NCI-H2196 (cell line): ENCODE data around the gene RTKN.
"Not testable (repeated sequence)": the region's sequence is repeated elsewhere in the genome, so short reads cannot be mapped to it uniquely, and the experiment has no call there.

Experiments
- DNase-seq: peaks from one replicate; lab custom pipeline; 2025; ENCODE audit not compliant: unreplicated experiment; lab: John Stamatoyannopoulos, UW

The RTKN gene

DNA sequence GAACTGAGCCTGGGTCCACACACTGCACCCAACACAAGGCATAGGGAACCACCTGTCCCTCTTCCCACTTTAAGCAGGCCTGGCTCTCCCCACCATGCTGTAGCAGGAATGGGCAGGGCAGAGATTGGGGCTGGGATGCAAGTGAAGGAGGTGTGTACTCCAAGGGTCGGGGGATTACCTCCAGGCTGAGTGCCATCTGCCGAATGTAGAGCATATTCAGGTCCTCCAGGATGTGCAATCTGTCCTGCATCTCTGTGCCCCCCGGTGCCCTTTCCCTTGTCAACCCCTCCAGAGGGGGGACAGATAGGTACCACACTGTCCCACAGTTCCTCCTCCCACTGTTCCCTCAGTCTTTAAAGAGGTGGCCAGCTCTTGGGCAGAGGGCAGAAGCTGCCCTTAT, 2.4 kb downstream of the RTKN start:
- DNase-seq = no peak

DNA sequence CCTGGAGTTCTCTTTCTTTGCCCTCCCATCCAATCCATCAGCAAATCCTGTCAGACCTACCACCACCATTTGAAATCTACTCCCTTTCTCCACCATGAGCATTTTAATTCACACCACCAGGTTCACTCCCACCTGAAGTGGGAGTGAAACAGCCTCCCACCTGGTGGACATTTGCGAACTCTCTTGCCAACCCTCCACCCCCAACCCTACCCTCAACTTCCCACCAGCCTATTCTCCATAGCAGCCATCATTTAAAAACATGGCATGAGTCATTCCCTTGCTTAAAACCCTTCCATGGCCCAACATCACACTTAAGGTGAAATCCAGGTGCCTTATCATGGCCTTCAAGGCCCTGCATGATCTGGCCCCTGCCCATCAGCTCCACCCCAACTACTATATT, 3.5 kb downstream of the RTKN start:
- no peak for DNase-seq

DNA sequence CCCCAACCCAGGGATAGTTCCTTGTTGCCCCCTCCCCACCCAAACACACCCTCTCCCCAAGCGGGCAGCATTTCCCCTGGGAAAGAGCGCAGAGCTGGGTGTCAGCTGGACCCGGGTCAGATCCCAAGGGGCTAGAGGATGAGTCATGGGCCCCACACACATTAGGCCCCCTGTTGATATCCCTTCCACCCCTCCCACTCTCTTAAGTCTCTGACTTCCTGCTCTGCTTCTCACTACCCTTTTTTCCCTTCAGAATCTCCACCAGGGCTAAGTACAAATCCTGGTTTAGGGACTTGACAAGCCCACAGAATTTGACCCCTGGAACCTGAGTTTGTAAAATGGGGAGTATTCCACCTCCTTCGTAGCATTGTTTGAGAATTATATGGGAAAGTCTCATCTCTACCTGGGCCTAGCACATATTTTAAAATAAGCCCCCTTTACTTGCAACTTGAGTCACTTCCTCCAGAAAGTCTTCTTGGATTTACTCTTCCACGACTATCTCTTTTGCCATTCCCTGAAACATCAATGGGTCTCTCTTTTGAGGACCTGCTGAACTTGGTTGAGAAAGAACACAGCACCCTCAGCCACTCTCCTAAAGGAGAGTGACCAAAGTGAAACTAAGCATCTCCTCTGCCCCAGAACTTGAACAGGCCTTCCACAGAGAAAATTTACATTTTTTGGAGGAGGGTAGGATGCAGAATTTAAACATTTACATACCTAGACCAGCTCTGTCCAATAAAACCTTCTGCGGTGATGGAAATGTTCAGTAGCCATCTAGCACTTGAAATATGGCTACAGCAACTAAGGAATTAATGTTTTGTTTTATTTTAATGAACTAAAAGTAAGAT, 4.7 kb downstream of the RTKN start:
- DNase-seq = no peak

DNA sequence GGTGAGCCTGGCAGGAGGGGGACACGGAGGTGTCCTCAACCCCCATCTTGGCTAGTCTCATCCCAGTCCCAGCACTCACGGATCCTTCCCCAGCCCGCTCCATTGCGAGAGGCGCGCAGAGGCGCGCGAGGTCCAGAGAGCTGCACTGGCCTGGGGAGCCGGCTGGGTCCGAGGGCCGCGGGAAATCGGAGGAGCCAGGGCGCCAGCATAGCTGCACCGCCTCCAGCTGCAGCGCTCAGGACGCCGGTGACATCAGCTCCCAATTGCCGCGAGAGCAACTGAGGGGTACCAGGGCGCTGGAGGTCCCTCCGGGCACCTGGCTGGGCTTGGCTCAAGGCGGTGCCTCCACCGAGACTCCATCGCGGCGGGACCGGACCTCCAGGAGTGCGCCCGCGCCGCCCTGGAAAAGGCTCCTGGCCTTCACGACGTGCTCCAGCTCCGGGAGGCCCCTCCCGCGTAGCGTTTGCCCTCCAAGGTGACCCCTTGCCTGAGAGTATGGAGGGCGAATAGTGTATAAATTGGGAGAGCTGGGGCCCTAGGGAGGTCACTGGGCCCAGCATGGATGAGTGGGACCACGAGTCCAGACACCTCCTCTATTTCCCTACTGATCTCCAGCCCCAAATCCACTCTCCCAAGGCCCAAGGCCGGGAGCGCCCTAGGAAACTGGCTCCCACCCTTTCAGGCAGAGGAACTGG, 5.5 kb downstream of the RTKN start:
- no peak for DNase-seq

DNA sequence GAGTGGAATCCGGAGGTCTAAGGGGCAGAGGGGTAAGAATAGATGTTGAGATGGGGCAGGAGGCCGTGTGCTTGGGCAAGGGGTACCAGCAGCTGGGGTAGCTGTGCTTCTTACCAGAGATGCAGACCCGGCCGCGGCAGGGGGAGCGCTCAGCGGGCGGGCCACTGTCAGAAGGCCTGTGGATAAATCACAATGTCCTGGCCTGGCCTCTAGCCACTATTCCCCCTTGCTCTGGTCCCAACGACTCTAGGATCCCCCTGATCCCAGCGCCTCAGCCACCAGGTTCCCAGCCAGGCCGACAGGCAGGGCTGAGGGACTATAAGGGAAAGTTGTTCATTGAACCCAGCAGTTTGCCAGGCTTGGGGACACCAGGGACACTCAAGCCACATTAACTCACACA, 11.2 kb downstream of the RTKN start:
- DNase-seq = no peak

DNA sequence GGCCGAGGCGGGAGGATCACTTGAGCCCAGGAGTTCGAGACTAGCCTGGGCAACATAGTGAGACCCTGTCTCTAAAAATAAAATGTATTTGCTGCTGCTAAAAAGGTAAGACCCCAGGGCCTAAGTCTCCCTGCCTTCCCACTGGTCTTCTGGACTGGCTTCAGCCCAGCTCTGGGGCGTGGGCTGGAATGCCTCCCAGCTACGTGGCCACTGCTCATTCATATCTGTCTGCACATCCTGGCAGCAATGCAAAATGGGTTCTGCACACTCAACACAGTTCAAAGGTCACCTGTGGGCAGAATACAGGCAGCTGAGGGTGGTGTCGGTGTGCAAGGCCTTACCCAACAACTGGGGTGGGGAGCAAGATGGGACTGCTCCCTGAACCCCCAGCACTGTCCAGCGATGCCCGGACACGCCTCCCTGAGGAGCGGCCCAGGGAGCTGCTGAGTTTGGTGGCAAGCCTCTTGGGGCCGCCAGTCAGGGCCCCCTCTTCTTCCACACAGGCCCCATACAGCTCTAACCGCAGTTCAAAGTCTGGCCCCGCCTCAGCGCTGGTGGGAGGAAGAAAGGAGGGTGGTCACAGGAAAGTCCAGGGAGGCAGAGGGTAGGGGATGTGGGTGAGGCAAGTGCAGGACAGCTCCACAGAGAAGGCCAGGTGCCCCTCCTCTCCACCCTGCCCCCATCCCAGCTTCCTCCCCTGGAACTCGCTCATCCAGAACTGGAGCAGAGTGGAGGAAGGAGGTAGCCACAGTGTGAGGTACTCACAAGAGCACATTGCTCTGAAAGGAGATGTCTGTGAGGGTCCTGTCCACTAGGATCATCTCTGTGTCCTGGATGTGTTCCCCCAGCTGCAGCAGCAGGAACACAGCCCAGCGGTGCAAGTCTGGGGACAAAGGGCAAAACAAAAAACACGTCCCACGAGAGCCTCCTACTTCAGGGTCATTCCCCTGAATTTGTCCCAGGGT, 12.0 kb downstream of the RTKN start:
- no peak for DNase-seq

DNA sequence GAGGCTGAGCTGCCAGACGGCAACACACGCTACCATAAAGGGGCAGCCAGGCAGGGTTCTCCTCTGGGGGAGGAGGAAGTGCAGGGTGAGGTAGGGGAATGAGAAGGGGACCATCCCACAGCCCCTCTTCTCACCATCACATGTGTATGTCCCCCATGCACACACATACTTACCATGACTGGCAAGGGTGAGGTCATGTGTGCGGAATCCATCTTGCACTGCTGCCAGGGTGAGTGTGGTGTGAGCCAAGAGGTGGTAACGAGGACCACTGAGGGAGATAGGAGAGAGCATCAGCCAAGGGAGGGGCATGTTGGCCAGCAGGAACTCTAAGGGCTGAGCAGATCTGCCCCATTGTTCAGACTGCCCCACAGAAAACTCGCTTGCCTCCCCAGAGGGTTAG, 13.1 kb downstream of the RTKN start:
- no peak for DNase-seq

DNA sequence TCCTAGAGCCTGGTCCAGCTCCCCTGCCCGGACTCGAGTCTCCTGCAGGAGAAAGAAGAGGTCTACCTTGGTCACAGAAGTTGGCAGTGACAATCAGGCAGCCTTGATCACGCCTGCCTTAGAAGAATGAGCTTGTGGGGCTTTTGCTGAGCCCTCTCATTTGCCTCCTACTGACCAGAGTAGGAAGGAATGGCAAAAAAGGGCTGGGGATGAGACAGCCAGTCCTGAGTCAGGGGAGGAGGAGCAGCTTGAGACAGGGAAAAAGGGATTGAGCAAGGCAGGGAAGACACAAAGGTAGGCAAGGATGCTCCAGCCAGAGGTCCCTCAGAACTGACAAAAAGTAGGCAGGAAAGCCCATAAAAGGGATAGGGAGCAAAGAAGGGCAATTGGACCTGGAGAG, 14.2 kb downstream of the RTKN start:
- no peak for DNase-seq

DNA sequence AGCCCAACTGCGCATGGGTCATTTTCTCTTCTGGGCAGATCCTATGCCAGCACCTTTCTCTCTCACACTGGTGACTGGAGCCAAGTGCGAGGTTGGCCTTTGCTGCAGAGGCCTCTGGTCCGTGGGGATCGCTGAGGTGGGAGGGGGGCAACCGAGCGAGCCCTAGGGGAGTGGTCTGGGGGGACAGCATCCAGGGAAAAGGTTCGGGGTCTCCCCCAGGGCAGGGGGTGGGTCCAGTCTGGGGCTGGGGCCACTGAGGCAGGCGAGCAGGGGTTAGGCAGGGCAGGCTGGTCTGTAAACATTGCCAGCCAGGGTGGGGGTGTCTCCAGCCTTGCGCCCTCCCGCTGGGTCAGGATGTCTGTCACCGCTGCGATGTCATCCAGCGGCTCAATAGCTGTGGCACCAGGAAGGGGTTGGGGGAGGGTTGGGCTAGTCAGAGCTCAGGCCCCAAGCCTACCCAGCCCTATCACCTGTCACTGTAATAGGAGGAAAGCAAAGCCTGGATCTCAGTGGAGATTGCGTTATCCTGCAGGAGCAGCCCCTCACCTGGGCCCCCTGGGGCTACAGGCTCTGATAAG, 15.5 kb downstream of the RTKN start:
- no peak for DNase-seq

DNA sequence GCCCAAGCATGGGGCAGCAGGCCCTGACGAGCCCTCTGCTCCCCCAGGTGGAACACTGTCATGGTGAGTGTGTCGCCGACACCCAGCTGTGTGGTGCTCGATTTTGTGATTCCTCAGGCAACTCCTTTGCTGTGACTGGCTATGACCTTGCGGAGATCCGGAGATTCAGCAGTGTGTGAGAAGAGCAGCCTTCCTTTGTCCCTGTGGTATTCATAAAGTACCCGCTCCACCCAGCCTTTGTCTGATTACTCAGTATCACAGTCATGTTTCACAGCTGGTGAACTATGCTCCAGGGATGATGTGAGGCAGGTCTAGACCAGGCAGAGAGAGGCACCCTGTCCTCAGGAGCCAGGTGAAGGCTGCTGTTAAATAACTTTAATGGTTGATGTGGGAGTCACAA, 16.2 kb downstream of the RTKN start:
- no peak for DNase-seq

DNA sequence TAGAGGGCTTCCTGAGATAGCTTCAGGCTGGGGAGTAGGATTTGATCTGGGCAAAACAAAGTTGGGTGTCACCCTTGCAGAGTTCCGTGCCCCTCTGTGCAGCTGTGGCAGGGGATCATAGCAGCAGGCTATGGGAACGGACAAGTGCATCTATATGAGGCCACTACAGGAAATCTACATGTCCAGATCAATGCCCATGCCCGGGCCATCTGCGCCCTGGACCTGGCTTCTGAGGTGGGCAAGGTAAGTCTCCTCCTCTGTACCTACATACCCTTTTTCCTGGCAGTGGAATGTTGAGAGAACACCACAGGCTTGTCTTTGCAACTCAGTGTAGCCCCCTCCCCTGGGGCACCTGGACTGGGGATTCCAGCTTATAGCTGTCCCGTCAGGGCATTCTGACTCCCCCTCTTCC, 16.7 kb downstream of the RTKN start:
- no peak for DNase-seq

DNA sequence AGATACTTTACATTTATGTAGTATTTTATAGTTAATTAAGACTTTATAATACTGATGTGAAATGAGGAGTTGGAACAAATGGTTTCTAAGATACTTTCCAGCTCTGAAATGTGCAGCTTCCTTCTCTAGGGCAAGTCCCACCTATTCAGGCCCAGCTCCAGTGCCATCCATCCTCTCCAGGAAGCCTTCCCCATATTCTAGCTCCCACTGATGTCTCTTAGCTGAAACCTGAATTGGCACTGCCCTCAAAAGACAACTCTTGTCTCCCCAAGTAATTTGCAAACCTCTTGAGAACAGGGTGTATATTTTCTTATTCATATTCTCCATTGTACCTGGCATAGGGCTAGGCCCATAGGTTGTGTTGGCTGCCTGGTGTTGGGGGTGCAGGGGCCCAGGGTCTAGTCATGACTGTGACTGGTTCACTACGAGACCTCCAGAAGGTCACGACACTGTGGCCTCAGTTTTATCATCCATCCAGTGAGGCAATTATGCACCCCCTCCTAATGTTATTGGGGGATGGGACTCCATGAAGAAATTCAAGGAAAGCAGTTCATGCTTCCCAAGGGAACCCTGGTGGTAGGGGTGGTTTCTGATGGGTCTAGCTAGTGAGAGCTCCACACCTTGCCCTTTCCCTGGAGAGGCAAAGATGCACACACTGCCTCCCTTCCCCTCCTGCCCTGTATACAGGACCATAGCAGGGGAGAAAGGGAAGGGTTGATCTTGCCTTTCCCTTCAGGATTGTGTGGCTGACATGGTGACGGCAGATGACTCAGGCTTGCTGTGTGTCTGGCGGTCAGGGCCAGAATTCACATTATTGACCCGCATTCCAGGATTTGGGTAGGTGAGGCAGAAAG, 17.4 kb downstream of the RTKN start:
- DNase-seq = no peak

DNA sequence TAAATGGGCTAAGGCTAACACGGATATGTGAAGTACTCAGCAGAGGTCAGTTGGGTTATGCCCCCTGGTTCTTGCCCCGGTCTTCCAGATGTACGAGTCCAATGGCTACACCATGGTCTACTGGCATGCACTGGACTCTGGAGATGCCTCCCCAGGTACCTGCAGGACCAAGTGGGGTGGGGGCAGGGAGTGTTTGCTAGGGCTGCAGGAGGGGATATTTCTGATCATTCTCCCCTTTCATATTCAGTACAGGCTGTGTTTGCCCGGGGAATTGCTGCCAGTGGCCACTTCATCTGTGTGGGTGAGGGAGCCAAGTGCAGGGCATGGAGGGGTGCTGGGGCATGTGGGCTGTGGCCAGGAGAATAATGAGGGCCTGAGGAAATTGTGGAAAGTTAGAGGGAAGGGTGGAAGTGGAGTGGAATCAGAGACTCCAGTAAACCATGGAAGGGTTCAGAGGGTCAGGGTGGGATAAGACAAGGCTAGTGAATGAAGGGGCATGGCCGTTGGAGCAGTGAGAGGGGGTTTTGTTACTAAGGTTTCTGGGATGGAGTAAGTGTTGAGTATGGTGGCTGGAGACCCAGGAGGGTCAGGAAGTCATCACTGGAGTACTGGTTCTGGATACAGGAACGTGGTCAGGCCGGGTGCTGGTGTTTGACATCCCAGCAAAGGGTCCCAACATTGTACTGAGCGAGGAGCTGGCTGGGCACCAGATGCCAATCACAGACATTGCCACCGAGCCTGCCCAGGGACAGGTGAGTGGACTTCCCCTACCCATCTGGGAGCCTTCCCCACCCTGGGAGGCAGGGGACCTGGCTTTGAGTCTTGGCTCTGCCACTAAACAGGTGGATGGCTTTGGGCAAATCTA, 18.3 kb downstream of the RTKN start:
- no peak for DNase-seq

DNA sequence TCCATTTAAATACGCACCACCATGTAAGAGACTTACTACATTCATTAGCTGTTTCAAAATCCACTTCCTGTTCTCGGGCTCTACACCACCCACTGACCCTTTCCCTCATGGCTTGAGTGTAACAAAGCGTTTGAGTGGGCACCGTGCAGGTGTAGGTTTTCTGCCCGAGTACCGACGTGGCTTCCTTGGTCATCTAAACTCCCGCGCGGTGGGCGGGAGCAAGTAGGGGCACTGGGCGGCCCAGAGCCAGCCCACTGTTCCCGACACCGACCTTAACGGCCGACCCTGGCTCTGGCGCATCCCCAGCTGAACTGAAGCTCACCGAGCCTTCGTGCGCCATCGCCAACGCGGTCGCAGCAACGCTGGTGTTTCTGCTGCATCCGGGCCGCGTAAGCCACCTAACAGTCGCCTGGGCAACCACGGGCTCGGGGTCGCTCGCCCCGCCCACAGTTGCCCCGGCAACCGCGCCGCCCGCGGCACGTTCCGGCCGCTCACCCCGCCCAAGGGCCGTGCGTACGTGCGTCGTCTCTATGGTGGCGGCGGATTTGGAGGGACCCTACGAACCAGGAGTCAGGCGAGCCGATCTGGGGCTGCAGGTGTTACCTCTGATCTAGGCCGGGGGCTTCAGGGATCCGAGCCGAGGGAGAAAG, 20.4 kb downstream of the RTKN start, which contains the start of the genes C2orf81 and WDR54:
Gene C2orf81 (minus strand): TSS at position 399 of the 650 bp plus-strand sequence. CDS start 59 bp downstream, at position 340.
Gene WDR54 (plus strand): TSS at position 510 of the 650 bp plus-strand sequence. CDS start 424 bp downstream, outside the sequence.
- DNase-seq = peak; percentile 85

DNA sequence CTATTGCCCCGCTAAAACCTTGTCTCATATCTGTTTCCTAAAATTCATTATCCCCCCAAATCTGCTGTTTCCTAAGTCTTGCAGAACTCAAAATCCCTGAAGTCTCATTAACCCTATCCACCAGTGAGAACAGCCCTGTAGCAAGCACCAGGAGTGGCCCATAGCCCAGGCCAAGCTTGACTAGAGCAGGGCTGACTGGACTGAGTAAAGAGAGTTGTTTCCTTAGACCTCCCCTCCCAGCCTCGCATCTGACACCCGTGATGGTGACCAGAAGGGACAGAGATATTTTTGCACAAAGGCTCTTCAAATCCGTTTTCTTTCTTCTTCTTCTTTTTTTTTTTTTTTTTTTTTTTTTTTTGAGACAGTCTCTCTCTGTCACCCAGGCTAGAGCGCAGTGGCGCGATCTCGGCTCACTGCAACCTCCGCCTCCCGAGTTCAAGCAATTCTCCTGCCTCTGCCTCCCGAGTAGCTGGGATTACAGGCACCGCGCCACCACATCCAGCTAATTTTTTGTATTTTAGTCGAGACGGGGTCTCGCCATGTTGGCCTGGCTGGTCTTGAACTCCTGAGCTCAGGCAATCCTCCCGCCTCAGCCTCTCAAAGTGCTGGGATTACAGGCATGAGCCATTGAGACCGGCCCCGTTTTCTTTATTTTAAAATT, 21.2 kb downstream of the RTKN start:
- DNase-seq = not testable (repeated sequence)

DNA sequence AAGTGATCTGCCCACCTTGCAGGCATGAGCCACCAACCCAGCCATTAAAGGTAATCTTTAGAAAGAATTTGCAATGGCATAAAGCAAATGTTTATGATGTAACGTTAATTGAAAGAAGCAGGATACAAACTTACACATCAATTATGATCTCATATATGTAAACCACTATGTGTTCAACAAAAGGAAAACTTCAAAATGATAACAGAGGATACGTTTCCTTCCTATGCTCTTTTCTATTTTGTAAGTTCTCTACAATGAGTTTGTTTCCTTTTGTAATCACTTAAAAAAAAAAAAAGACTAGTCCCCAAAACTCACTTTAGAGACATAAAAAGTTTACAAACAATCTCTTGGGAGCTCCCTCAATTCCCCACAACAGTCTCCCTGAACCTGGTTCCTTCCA, 21.7 kb downstream of the RTKN start:
- no peak for DNase-seq

DNA sequence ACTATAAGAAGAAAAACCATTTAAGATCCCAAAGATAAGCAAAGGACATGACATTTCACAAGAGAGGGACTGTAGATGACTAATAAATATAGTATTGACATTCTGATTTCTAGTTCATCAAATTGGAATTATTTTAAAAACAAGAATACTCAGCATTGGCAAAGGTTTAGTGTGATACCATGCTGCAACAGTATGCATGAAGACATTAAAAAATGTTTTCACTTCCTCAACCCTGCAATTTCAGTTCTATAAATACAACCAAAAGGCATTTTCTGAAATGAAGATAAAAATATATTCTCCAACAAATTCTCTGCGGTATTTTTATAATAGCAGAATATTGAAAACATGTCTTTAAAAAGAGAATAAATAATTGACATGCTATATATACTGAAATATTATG, 22.4 kb downstream of the RTKN start:
- DNase-seq = no peak

DNA sequence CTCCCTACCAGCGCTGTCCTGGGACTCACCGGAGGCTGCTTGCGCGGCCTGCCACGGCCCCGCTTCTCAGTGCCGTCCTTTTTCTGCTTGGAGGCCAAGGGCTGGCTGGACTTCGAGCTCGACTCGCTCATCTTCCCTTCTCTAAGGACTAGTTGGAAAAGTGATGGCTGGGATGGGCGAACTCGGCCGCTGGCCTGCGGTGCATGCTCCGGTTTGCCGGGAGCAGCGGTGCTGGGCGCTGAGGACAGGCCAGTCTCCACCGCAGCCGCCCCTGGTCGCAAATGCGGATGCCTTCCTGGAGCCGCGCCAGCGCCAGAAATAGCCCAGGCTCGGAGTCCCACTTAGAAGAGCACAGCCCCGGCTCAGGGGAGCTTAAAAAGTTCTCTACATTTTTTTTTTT, 23.4 kb downstream of the RTKN start:
- no peak for DNase-seq
